Ovary (tissue), 3 donors: ENCODE data around the gene STEAP4.

ENCODE experiments used
- EP300 ChIP-seq: sonication (generic); formaldehyde crosslinking; IDR thresholded peaks from one replicate; pipeline ENCODE4 v1.6.1; 2017; ENCODE audit warnings: antibody characterized with exemption
- TF ChIP-seq, protein P1 (sequence below), 3 donors: fragments of 450-650 bp in 2 of 3; fragments of 200-600 bp in 1 of 3; IDR thresholded peaks; one replicate each; pipeline versions ENCODE4 v1.5.1 to v1.8.0; 2016 to 2022; ENCODE audit warnings: antibody characterized with exemption in 3 of 3, mild to moderate bottlenecking in 1 of 3
- donor health status: DM: no; HTN: no; CAD: no.

DNA sequence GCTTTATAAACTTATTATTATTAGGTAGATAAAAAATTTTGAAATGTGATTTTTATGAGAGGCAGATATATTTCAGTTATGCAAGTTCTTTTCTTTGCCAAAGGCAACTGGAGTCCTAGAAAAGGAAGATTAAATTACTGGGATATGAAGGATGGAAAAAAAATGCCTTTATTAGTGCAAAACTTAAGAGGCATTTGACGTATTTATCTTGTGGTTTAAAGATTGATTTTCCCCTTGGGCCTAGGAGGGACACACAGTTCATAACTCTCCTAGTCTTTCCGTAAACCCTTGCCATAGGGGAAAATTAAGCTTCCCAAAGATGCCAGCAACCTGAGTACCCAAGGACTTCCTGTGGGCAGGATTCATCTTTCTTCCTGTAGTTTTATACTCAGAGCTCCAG lies 3.1 kb upstream of the STEAP4 start:
- TF ChIP-seq, protein P1, sequence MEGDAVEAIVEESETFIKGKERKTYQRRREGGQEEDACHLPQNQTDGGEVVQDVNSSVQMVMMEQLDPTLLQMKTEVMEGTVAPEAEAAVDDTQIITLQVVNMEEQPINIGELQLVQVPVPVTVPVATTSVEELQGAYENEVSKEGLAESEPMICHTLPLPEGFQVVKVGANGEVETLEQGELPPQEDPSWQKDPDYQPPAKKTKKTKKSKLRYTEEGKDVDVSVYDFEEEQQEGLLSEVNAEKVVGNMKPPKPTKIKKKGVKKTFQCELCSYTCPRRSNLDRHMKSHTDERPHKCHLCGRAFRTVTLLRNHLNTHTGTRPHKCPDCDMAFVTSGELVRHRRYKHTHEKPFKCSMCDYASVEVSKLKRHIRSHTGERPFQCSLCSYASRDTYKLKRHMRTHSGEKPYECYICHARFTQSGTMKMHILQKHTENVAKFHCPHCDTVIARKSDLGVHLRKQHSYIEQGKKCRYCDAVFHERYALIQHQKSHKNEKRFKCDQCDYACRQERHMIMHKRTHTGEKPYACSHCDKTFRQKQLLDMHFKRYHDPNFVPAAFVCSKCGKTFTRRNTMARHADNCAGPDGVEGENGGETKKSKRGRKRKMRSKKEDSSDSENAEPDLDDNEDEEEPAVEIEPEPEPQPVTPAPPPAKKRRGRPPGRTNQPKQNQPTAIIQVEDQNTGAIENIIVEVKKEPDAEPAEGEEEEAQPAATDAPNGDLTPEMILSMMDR (IDR thresholded peaks at IDR 0.05) = no peak
- no peak for TF ChIP-seq EP300
